Measurements from ENCODE around the gene FGF1.
"Not testable (repeated sequence)": the region's sequence is repeated elsewhere in the genome, so short reads cannot be mapped to it uniquely, and the experiment has no call there.

The FGF1 gene

DNA sequence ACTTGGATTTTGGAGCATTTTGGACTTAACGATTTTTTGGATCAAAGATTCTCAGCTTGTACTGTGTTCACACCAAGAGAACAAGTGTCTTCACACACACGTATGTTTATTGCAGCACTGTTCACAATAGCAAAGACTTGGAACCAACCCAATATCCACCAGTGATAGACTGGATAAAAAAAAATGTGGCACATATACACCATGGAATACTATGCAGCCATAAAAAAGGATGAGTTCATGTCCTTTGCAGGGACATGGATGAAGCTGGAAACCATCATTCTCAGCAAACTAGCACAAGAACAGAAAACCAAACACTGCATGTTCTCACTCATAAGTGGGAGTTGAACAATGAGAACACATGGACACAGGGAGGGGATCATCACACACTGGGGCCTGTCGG is 37.8 kb downstream of the FGF1 start:
- not testable (repeated sequence) for DNase-seq (ENCODE audit: low read depth, low spot score); H3K27ac ChIP-seq

DNA sequence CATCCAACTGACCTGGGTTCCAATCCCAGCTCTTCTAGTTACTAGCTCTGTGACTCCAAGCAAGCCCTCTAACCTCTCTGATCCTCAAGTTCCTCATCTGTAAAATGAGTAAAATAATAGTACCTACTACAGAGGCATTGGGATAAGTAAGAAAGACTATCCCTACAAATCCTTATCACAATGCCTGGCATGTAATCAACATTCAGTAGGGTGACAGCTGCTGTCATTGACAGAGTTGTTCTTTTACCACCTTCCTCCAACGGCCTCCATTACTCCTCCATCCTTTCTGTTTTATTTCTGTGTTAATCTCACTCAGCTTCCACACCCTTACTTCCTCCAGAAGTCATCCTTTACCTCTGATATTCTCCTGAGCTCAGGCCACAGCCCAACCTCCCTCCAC is 40.4 kb downstream of the FGF1 start:
- peak overlapping the region; percentile 71 for H3K27ac ChIP-seq
- no peak for DNase-seq (ENCODE audit: low read depth, low spot score)

DNA sequence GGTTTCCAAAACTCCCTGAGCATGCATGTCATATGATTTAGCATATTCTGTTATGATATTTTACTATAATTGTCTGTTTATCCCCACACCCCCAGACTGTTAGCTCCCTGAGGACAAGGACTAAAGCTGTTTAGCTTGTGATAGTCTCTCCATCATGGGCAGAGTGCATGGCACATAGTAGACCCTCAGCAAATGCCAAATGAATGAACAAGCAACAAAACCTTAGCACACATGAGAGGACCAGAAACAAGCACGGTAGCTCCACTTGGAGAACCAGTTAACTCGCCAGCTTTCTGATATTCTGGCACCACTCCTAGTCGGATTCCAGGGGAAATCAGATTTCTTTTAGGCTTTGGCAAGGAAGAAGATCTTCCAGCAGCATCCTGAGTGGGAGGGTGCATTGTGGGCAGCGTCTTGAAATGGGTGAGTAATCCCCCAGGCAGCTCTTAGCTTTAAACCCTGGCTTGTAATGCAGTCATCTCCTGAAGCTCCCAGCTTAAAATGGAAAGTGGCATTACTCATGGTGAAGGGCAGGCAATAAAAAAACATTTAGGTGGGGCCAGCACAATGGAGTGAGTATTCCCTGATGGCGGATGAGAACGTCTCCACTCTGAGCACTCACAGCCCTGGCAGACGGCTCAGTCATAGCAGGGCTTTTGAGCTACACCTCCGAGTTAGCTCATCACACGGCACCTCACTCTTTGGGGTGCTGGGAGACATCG is 41.1 kb downstream of the FGF1 start:
- DNase-seq (ENCODE audit: low read depth, low spot score) = peak; percentile 98
- H3K27ac ChIP-seq = peak overlapping the region; percentile 71

DNA sequence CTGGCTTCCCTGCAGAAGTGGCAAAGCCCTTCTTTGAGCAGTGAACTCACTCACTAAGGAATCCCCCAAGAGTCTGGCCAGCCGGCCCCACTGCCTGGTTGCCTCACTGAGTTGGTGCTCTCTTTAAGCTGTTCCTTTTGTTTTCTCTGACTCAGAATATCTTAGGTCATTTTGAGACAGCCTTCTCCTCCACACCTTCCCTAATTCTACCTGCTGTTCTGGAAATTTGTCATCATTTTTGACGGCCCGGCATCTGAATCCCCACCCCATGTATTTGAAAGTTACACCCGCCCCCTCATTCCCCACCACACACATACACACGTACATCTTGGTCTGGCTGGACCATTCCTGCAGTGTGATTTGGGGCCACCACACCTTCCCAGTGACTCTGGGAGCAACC is 41.8 kb downstream of the FGF1 start:
- H3K27ac ChIP-seq = peak overlapping the region; percentile 71
- DNase-seq (ENCODE audit: low read depth, low spot score) = peak; percentile 53

DNA sequence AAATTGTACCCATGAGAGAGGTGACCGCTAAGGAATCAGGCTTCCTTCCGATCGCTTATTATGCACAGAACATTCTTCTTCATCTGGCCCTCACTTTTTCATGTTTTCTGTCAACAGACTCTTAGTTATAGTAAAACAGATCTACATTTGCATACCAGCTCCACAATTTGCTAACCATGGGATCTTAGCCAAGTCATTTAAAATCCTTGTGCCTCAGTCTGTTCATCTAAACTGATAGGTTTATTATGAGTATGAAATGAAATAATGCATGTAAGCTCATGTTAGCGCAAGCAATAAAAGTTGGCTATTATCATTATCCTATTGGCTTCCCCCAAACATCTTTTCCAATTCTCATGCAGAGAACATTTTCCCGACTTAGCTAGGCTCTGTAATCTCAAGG is 42.3 kb downstream of the FGF1 start:
- no peak for DNase-seq (ENCODE audit: low read depth, low spot score)

DNA sequence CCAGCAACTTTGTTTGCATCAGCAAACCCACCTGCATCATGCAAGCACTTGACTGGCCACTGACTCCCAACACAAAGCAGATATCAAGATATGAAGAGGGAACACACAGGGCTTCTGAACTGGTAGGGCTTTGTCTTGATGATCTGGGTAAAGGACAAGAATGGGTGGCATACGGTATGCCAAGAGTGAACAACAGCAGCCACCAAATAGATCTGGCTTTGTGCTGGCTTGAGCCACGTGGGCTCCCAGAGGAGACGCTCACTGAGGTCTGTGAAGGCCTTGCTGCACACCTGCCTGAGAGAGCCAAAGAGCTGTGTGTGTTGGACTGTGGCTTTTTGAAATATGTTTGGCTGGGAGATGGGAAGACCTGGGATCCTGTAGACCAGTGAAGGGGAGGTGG is 43.5 kb downstream of the FGF1 start:
- DNase-seq (ENCODE audit: low read depth, low spot score) = no peak
- no peak overlapping the region for H3K27ac ChIP-seq

More for the DNA sequence above, 42.3 kb downstream of the FGF1 start:
- peak overlapping the region; percentile 71 for H3K27ac ChIP-seq

DNA sequence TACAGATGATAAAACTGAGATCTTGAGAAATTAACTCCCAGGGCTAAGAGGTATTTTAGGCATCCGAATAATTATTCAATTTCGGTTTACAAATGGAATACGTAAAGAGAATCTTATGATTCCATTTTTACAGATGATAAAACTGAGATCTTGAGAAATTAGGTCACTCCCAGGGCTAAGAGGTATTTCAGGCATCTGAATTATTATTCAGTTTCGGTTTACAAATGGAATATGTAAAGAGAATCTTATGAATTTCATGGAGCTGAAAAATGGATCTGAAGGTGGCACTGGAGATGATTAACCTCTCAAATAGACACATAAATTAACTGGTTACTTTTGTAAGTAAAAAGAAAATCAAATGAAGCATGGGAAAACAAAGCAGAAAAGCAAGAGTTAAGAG is 44.2 kb downstream of the FGF1 start:
- no peak overlapping the region for H3K27ac ChIP-seq
- no peak for DNase-seq (ENCODE audit: low read depth, low spot score)

DNA sequence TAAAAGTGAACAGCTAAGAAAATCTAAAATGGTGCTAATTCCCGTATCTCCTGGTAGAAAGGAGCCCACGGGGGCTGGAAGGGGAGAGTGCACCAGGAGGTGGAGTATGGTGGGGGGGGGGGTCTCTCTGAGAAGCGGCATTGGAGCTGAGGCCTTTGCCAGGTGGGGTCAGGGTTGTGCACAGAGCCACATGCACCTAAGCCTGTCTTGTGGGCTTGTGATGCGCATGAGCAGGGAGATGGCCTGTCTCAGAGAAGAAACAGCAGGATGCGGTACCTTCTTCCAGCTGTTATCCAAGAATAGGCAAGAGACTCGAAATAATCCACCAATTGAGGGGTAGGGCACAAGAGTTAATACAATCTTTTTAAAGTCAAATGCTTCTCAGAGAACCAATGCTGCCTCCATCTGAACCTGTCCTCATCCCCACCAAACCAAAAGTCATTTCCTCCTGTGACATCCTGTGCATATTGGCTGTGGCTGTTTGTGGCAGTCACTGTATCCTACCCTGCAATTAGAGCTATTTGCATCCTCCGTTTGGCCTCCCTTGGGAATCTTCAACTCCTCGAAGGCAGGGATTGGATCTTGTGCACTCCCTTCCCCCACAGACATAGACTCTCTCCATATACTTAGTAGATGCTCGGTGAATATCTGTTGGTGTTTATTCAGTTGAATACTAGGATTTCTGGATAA is 45.4 kb downstream of the FGF1 start:
- no peak overlapping the region for H3K27ac ChIP-seq
- no peak for DNase-seq (ENCODE audit: low read depth, low spot score)

DNA sequence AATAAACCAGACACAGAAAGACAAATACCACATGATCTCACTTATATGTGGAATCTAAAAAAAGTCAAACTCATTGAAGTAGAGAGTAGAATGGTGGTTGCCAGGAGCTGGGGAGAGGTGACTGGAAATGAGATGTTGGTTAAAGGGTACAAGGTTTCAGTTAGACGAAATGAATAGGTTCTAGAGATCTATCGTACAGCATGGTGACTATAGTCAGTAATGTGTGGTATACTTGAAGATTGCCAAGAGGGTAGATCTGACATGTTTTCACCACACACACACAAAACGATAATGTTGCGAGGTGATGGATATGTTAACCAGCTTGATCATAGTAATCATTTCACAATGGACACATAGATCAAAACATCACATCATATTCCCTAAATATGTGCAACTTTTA is 46.4 kb downstream of the FGF1 start:
- no peak for DNase-seq (ENCODE audit: low read depth, low spot score)

DNA sequence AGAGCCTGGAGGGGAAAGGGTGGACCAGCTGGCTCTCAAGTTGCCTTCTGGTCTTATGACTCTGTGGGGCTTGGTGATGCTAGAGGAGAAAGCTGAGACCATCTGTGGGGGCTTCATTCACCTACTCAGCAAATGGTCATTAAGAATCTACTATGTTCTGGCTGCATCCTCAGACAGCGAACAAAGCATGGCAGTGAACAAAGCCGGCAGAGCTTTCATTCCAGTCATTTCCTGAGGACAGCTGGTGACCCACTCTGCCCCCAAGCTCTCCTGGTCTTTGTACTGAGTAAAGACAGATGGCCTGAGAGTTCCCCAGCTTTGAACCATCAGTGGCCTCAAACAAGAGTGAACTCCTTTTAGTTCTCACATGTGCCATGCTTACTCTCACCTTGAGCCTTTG is 48.0 kb downstream of the FGF1 start:
- H3K27ac ChIP-seq = no peak overlapping the region
- DNase-seq (ENCODE audit: low read depth, low spot score) = no peak

More for the DNA sequence above, 46.4 kb downstream of the FGF1 start:
- H3K27ac ChIP-seq = no peak overlapping the region

DNA sequence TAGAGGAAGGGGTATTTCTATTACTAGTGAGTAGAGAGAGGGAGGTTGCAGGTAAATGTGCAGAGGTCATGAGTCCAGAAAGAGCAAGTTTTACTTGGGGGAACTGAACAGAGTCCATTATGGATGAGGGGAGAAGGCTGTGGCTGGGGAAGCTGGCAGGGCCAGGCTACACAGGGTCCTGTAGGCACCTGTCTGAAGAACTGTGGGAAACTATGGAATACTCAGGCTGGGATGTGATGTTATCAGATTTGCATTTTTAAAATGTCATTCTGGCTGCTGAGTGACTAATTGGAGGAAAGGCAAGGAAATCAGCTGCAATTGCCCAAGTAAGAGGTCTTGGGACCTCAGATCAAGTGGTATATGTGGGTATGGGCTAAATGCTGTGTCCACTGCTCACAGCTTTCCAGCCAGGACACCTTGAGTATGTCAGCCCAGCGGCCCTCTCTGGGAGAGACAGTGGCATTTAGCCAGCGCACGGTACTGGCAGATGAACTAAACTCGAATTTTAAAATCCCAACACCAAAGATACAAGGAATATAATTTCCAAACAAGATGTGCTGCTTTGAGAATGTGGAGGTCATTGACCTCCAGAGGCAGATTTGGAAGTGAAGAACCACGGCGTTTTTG is 49.1 kb downstream of the FGF1 start:
- H3K27ac ChIP-seq = no peak overlapping the region
- no peak for DNase-seq (ENCODE audit: low read depth, low spot score)

DNA sequence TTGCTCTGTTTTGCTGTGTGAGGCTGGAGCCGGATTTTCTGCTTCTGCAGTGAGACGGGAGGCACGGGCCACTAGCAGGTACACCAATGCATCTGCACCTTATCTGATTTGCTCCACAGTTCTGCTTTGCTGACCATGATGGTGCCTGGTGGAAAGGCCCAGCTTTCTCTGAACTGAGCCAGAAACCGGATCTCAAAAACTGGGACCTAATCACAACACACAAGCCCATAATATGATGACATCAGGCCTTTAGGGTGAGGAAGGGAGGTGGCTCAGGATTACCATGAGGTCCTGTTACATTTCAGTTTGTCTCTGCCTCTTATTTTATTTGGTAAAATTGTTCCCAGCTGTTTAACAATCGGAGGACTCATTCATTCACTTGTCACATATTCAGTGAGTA is 49.8 kb downstream of the FGF1 start:
- no peak for DNase-seq (ENCODE audit: low read depth, low spot score)
- H3K27ac ChIP-seq = no peak overlapping the region

DNA sequence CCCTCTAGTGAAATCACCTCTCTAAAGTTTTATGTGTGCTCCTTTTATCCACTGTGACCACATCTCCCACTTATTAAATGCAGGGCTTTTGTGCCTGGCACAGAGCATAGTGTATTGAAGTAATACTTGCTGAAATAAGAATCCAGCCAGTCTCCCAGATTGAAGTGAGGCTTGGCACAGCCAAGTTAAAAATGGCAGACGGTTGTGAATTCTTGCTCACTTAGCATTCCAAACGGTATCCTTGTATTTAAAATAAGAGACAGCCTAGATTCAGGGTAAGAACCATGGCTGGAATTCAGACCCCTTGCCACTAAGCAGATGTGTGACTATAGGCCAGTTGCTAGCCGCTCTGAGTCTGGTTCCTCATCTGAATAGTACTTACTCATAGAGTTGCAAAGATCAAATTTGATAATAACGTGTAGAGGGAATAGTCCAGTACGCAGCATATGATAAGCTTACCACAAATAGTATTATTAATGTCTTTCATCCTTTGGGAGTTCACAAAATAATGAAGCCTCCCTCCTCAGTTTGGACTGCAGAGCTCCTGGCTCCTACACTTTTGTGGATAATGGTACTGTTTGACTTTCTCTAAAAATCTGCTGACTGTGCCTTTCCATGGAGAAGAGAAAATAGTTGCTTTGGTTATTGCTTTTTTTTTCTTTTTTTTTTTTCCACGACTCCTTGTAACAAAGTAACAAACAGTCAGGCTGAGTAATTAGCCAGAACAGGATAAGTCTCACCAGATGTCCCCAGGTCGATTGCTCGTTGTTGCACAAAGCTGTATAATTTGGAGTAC is 51.5 kb downstream of the FGF1 start:
- no peak for DNase-seq (ENCODE audit: low read depth, low spot score)
- no peak overlapping the region for H3K27ac ChIP-seq

DNA sequence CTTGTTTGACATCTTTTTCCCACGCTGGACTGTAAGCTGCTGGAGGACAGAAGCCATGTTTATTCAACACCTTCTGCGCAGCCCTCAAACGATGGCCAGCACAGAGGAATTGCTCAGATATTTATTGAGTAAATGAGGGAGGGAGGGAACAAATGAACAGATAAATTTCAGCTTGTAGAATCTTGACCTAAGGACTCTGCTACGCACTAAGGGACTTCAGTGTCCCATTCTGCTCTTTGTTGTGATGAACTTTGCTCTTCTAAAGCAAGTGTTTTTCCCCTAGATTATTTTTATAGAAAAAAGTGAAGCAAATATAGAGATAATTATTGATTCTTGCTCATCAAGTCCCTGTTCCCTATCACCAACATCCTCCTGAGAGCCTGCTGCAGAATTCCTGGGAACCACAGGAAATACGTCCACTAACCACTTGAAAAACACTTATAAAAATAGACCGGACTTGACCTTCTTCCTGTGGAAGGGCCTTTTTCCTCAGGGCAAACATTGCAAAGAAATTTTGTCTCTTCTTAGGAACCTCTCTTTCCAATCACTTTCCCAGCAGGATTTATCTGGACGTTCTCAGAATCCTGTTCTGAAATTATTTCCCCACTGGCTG is 54.9 kb downstream of the FGF1 start:
- DNase-seq (ENCODE audit: low read depth, low spot score) = no peak
- no peak overlapping the region for H3K27ac ChIP-seq

DNA sequence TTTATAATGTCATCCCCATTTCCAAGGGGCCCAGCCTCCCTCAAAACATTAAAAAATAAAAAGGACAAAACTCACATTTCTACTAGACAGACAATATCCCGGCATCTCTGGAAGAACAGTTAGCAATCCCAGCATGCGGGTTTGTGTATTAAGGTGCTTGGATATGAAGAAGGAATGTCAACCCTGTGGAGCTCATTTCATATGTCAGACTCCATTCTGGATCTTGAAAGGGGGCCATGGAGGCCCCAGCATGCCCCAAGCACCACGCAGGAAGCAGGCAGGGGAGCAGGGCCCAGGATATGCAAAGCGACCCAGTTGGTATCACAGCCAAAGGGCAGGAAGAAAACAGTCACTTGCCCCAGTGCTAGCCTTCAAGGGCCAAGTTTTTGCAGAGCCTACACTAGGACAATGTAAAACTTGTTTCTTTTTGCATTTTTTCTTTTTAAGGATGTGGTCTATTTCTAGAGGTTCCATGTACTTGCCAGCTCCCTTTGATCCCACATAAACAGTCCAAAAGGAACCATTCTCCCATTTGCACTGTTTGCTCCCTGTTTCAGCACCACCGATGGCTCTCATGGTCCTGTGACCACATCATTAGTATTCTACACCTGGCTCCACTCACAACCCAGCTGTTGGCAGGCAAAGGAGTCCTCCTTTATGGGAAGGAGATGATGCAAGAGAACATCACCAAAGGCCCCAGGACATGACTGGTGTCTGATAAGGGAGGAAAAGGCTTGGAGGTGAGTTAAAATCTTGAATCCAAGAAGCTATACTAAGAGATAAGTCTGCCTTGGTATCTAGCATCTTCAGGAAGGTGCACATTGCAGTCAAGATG is 58.3 kb downstream of the FGF1 start:
- DNase-seq (ENCODE audit: low read depth, low spot score) = no peak
- H3K27ac ChIP-seq = no peak overlapping the region

DNA sequence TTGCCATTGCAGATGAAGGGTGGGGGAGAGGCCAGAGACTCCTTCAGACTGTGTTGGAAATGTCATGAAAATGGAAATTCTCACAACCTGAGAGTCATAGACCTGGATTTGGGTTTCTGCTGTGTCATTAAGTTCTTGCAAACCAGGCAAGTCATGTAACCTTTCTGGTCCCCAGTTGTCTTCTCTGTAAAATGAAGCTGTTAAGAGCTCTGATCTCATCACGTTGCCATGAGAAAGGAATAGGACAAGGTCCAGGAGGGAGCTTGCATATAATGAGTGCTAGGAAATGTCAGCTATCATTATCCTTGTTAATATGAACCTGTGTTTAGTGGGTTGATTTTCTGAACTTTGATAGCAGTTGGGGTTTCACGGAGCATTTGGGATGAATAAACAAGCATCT is 59.1 kb downstream of the FGF1 start:
- H3K27ac ChIP-seq = no peak overlapping the region
- DNase-seq (ENCODE audit: low read depth, low spot score) = no peak

DNA sequence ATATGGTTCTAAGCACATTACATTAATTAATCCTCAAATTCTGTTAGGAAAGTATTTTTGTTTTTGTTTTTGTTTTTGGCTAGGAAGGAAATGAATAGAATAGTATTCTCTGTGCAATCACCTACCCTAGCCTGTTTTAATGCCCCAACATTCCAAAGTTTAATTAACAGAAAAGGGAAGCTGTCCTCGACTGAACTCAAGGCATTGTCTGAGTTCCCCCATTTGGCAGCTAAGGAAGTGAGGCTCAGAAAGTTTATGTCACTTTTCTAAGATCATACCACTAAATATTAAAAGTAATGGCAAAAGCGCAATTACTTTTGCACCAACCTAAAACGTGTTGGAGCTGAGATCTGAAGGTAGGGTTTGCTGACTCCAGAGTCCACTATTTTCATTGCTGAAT is 59.8 kb downstream of the FGF1 start:
- DNase-seq (ENCODE audit: low read depth, low spot score) = no peak
- no peak overlapping the region for H3K27ac ChIP-seq

DNA sequence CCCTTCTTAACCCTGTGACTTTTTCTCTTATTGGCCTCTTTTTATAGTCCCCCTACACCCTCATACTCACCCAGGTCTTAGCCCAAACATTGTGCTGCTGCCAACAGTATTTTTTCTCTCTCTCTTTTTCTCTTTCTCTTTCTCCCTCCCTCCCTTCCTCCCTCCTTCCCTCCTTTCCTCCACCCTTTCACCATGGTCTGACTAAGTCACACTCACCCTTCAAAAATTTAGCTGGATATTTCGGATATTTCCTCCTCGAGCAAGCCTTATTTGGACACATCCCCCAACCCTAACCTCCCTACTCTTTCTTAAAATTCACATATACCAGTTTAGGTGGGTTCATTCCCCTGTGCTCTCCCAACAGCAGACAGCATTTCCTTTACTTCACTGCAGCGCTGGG is 64.7 kb downstream of the FGF1 start:
- no peak for DNase-seq (ENCODE audit: low read depth, low spot score)
- H3K27ac ChIP-seq = no peak overlapping the region

DNA sequence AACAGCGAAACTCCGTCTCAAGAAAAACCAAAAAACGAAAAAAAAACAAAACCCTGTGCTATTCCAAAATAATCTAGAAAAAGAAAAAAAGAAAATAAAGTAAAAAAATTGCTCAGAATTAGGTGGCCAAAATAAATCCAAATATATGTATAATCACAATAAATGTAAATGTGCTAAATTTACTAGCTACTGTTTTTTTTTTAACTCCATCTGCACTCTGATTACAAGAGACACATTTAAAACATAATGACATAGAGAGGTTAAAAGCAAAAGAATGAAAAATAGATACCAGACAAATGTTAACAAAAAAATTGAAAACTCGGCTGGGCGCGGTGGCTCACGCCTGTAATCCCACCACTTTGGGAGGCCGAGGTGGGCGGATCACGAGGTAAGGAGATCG is 66.1 kb downstream of the FGF1 start:
- no peak for DNase-seq (ENCODE audit: low read depth, low spot score)
- H3K27ac ChIP-seq = no peak overlapping the region

DNA sequence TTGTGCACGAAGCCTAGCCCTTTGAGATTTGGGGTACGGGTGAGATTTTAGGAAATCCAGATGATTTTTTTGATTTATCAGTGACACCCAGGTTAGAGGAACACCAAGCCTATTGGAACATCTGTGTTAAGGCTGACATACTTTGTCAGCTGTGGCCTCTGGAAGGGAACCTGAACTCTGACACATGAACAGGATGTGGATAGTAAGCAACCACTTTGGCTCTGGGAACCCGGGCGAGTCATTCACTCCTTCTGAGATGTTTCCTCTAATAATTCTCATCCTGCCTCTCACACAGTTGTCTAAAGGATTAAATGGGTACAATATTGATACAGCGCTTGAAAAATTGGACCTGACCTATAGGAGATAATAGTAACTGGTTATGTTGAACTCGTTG is 67.8 kb downstream of the FGF1 start:
- peak overlapping the region; percentile 34 for H3K27ac ChIP-seq
- DNase-seq (ENCODE audit: low read depth, low spot score) = no peak

Data from epithelial cell of prostate (primary cell).